ENCODE results near the gene DIAPH3.

DNA sequence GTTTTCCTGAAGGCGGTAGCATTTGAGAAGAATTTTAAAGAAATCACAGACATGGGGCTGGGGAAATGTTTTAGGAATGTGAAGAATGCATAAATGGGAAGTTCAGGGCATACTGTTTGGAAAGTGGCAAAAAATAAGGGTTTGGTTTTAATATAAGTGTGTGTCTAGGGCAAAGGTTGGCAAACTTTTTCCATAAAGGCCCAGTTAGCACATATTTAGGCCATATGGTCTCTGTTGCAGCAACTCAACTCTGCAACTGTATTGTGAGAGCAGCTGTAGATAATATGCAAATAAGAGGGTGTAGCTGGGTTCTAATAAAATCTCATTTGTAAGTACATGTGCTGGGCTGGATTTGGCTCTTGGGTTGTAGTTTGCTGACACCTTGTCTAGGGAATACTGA lies 521.9 kb downstream of the DIAPH3 start:
- TF ChIP-seq POLR2A (IDR thresholded peaks at IDR 0.05; ENCODE audit: low read depth, low read length), result no peak
- no peak for TF ChIP-seq POLR2AphosphoS5 (IDR thresholded peaks at IDR 0.05; ENCODE audit: low read depth, low read length)
- no peak for TF ChIP-seq TAF1 (IDR thresholded peaks at IDR 0.05; ENCODE audit: borderline replicate concordance, low read depth, low read length)

Measured in GM12892 (cell line).